ENCODE data around the gene CD101. TPM values are rescaled to one million over a fixed set of nuclear protein-coding genes. Genes with fewer than 3 reads are reported as not detected.

CD101 gene
- total RNA-seq, 3 donors from 2014 or later = 0.32 to 3.9 (median 0.73) TPM

DNA sequence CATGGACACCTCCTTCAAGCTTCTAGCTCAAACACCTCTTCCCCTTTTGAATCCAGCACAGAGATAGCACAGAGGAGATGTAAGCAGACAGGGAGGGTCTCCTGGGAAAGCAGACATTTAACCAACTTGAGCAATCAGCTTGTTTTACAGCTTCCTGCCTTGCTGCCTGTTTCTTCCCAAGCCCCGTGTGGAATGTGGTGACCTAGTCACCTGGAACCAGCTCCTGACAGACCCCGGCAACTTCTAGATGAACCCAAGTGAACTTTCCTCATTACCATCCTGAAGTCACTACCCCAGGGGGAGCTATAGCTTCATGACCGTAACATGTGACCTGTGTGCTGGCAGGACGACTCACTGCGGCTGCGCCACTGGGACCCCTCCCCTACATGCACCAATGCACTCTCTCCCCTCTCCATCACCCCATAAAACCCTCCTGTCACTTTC, 34.5 kb downstream of the CD101 start:
- H3K4me3 ChIP-seq = no peak overlapping the region

DNA sequence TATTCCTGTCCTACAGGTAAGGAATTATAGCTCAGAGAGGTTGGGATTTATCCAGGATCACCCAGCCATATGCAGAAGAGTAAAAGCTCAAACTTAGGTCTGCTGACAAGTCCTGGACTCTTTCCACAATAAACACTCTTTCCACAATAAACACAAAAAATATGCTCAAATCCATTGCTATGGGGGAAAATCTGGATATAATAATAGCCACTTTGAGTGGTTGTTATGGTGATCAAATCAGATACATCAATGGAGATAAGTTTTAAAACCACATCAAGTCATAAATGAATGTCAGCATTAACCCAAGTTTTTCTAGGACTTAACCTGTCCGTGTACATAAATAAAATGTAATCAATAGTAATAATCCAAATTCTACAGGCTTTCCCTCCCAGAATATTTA, 36.2 kb downstream of the CD101 start:
- no peak overlapping the region for H3K4me3 ChIP-seq
- H3K27me3 ChIP-seq = no peaks in the 10 kb centered on the region
- no peak for TF ChIP-seq POLR2A (IDR thresholded peaks at IDR 0.05)
- DNase-seq (ENCODE audit: low spot score in 2 of 2) = no peak
- no peak overlapping the region for H3K27ac ChIP-seq
- H3K4me1 ChIP-seq = no peaks in the 10 kb centered on the region
- intact Hi-C loops (cut with DNase I; ENCODE audit: low total_unique reads) = no loop called here
- no peaks in the 10 kb centered on the region for H3K36me3 ChIP-seq
- H3K9me3 ChIP-seq = no peaks in the 10 kb centered on the region

More for the DNA sequence above, 34.5 kb downstream of the CD101 start:
- no peaks in the 10 kb centered on the region for H3K27me3 ChIP-seq
- intact Hi-C loops (cut with DNase I; ENCODE audit: low total_unique reads) = no loop called here
- no peaks in the 10 kb centered on the region for H3K9me3 ChIP-seq
- H3K36me3 ChIP-seq = no peaks in the 10 kb centered on the region
- H3K4me1 ChIP-seq = no peaks in the 10 kb centered on the region
- no peak overlapping the region for H3K27ac ChIP-seq
- DNase-seq (ENCODE audit: low spot score in 2 of 2) = no peak
- TF ChIP-seq POLR2AphosphoS5 (IDR thresholded peaks at IDR 0.05) = no peak
- no peak for TF ChIP-seq POLR2A (IDR thresholded peaks at IDR 0.05)
- TF ChIP-seq, protein P1, sequence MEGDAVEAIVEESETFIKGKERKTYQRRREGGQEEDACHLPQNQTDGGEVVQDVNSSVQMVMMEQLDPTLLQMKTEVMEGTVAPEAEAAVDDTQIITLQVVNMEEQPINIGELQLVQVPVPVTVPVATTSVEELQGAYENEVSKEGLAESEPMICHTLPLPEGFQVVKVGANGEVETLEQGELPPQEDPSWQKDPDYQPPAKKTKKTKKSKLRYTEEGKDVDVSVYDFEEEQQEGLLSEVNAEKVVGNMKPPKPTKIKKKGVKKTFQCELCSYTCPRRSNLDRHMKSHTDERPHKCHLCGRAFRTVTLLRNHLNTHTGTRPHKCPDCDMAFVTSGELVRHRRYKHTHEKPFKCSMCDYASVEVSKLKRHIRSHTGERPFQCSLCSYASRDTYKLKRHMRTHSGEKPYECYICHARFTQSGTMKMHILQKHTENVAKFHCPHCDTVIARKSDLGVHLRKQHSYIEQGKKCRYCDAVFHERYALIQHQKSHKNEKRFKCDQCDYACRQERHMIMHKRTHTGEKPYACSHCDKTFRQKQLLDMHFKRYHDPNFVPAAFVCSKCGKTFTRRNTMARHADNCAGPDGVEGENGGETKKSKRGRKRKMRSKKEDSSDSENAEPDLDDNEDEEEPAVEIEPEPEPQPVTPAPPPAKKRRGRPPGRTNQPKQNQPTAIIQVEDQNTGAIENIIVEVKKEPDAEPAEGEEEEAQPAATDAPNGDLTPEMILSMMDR (IDR thresholded peaks at IDR 0.05) = no peak

DNA sequence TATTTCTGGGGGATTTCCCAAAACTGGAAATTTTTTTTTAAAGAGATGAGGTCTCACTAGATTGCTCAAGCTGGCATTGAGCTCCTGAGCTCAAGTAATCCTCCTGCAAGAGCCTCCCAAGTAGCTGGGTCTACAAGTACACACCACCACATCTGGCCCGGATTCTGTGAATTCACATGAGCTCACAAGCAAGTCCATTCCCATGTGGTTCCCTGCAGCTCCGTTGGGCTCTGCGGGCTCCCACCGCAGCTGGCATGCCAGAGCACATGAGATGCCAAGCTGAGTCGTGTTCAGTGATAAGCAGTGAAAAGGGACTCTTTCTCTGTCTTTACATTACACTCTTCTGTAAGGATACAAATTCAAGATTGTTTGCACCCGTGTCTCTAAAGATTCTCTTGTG, 36.7 kb downstream of the CD101 start:
- TF ChIP-seq, protein P1 (IDR thresholded peaks at IDR 0.05) = no peak
- no peak for TF ChIP-seq POLR2A (IDR thresholded peaks at IDR 0.05)
- no peak for TF ChIP-seq POLR2AphosphoS5 (IDR thresholded peaks at IDR 0.05)
- DNase-seq (ENCODE audit: low spot score in 2 of 2) = no peak
- intact Hi-C loops (cut with DNase I; ENCODE audit: low total_unique reads) = no loop called here
- no peaks in the 10 kb centered on the region for H3K27me3 ChIP-seq
- H3K36me3 ChIP-seq = no peaks in the 10 kb centered on the region
- no peak overlapping the region for H3K4me3 ChIP-seq
- H3K27ac ChIP-seq = no peak overlapping the region
- no peaks in the 10 kb centered on the region for H3K4me1 ChIP-seq
- H3K9me3 ChIP-seq = no peaks in the 10 kb centered on the region

DNA sequence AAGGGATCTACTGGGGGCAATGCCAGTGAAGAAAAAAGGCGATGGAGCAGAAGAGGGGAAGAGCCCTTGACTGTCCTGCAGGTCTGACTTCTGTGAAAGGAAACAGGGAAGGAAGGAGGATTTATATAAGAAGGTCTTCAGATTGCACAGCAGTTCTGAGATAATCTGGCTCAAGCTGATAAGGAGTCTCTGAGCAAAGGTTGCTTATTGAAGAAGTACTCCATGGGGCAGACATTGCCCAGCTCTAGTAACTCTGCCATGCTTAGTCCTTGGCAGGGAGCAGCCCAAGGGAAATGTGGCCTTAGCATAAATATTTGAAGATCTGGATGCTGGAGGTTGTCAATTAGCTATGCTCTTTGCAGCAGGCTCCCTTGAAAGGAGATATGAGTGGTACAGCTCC, 42.7 kb downstream of the CD101 start:
- no peaks in the 10 kb centered on the region for H3K4me1 ChIP-seq

DNA sequence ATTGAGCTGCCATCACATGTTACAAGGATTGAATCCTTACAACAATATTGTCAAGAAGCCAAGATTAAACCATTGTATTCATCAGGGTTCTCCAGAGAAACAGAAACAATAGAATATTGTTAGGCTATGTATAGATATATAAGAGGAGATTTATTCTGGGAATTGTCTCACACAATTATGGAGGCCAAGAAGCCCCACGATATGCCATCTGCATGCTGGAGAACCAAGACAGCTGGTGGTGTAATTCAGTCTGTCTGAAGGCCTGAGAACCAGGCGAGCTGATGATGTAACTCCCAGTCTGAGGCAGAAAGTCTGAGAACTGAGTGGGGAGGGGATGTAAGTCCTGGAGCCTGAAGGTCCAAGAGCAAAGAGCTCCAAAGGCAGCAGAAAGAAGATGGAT, 44.1 kb downstream of the CD101 start:
- intact Hi-C loops (cut with DNase I; ENCODE audit: low total_unique reads) = no loop called here
- TF ChIP-seq, protein P1 (IDR thresholded peaks at IDR 0.05) = no peak
- TF ChIP-seq POLR2AphosphoS5 (IDR thresholded peaks at IDR 0.05) = no peak
- TF ChIP-seq POLR2A (IDR thresholded peaks at IDR 0.05) = no peak
- no peaks in the 10 kb centered on the region for H3K4me1 ChIP-seq
- no peaks in the 10 kb centered on the region for H3K36me3 ChIP-seq
- no peak overlapping the region for H3K27ac ChIP-seq
- no peak for DNase-seq (ENCODE audit: low spot score in 2 of 2)
- H3K27me3 ChIP-seq = no peaks in the 10 kb centered on the region
- no peak overlapping the region for H3K4me3 ChIP-seq
- peaks cover 0 to 9% of the 10 kb centered on the region in 2 donors for H3K9me3 ChIP-seq

More for the DNA sequence above, 42.7 kb downstream of the CD101 start:
- Histone ChIP-seq H3K36me3 (no peaks in the 10 kb centered on the region), H3K27ac (no peak overlapping the region), H3K4me3 (no peak overlapping the region), H3K9me3 (peaks cover 0 to 9% of the 10 kb centered on the region in 2 donors), H3K27me3 (no peaks in the 10 kb centered on the region)
- TF ChIP-seq, protein P1 (IDR thresholded peaks at IDR 0.05) = no peak
- TF ChIP-seq POLR2AphosphoS5 (IDR thresholded peaks at IDR 0.05) = no peak
- no peak for TF ChIP-seq POLR2A (IDR thresholded peaks at IDR 0.05)
- no peak for DNase-seq (ENCODE audit: low spot score in 2 of 2)
- intact Hi-C loops (cut with DNase I; ENCODE audit: low total_unique reads) = no loop called here

DNA sequence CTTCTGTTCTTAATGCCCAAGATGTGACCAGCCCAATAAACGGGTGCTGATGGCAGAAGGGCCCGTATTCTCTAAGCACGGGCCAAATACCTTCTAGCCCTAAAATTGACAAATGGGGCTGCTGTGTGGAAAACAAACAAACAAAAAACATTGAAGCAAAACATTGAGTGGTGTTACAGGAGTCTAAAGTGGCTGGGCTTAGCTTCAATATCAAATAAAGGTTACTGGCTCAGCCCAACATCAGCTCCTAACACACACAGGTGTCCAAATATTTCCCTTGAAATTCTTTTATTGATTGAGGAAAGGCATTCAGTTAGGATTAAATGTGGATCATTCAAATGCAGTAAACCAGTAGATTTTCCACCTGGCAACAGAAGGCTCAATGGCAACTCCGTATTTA, 45.2 kb downstream of the CD101 start:
- H3K27ac ChIP-seq = no peak overlapping the region
- H3K9me3 ChIP-seq = peaks cover 0 to 9% of the 10 kb centered on the region in 2 donors
- no peaks in the 10 kb centered on the region for H3K4me1 ChIP-seq
- DNase-seq (ENCODE audit: low spot score in 2 of 2) = no peak
- intact Hi-C loops (cut with DNase I; ENCODE audit: low total_unique reads) = no loop called here
- no peaks in the 10 kb centered on the region for H3K36me3 ChIP-seq
- TF ChIP-seq, protein P1 (IDR thresholded peaks at IDR 0.05) = no peak
- TF ChIP-seq POLR2A (IDR thresholded peaks at IDR 0.05) (no peak), POLR2AphosphoS5 (IDR thresholded peaks at IDR 0.05) (no peak)
- H3K27me3 ChIP-seq = no peaks in the 10 kb centered on the region
- H3K4me3 ChIP-seq = no peak overlapping the region
